ENCODE measurements around the gene YBX2.
"Not testable (repeated sequence)": the region's sequence is repeated elsewhere in the genome, so short reads cannot be mapped to it uniquely, and the experiment has no call there.

The YBX2 gene

DNA sequence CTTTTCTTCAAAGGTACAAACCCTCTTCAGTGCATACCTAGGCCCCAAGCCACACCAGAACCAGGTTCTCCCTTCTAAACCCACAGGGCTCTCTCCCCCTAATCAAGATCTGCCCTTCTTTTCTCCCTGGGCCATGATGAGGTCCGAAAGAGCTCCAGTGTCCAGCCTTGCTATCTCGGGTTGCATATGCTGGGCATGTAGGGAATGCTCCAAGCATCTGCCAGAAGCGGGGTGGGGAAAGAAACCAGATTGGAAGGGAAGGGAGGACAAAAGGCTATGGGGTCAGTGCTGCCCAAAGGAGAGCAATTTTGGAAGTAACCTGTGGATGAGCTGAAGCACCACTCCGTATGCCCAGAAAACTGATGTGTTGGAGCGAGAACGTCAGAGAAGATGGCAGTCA lies 45.2 kb downstream of the YBX2 start:
- in situ Hi-C loops (cut with MboI; ENCODE audit: low sequenced_read_pairs): no loop called here

DNA sequence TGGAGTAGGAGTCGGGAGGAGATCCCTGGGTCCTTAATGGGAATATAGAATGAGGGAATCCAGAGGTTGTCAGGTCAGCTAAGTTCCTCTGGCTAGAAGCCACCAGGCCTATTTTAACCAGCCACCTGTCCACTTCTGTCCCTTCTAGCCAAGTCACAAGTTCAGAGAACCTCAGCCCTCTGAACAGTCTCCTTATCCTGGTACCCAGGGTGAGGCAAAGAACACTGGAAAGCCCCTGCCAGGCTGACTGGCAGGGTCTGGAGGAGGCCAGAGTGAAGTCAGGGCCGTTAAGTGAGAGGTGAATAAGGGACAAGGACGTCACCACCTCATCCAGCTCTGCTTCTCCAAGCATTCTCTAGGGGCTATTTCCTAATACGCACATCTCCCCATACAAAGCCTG lies 45.6 kb downstream of the YBX2 start:
- in situ Hi-C loops (cut with MboI; ENCODE audit: low sequenced_read_pairs): no loop called here

DNA sequence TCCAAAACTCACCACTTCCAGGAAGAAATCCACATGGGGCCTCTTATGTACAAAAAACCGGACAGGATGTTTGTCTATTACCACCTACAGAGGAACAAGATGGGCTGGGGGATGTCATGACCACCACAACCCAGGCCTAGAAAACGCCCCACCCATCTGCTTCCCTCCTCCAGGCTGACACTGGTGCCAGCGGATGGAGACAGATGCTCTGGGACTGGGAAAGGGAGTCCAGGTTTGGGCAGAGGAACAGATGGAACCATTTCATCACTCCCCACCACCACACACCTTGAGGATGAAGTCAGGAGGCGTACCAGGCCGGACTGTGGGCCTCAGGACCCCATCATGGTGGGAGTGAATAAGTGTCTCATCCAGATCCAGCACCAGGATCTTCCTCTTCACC lies 47.7 kb downstream of the YBX2 start:
- in situ Hi-C loops (cut with MboI; ENCODE audit: low sequenced_read_pairs): no loop called here

GRCh38 chr17:7243838-7244237 lies 50.6 kb downstream of the YBX2 start:
- in situ Hi-C loops (cut with MboI; ENCODE audit: low sequenced_read_pairs): not testable (repeated sequence)

DNA sequence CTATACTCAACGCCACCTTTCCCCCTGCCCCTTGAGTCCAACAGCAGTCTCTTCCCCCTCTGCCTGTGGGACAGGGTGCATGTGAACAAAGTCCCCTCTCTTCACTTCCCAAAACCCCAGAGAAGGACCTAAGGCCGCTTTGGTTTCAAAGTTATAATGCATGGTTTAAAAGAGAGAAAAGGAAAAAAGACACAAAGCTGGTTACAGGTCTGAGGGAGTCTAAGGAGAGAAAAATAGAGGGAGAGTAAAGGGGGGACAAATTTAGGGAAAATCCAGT lies 51.0 kb downstream of the YBX2 start:
- in situ Hi-C loops (cut with MboI; ENCODE audit: low sequenced_read_pairs): no loop called here

DNA sequence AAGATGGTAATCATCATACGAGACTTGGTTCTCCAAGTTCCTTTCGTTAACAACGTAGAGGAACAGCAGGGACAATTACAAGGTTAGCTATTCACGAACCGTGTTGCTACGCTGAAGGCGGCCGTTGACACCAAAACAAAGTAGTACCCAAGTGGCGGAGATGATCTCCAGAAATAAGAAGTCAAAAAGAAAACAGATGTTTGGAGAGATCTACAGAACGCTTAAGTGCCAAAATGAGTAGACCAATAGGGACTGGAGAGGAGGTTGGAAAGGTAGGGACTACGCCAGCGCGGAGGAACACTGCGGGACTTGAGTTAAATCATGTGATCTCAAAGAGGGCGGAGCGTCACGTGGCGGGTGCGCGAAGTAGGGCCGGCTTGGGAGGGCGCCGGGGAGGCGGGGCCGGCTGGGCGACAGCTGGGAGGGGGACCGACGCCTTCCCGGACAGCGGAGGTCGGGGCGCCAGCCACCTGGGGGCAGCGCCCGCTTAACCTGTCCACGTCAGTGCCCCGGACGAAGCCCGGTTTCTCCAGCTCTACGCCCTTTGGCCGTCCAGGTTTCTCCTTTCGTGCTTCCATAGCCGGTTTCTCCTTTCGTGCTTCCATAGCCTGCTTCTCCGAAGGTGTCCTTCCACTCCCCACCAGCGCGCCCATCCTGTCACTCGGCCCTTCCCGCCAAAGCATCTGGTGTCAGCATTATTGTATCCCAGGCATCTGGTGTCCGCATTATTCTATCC lies 51.6 kb downstream of the YBX2 start:
- in situ Hi-C loops (cut with MboI; ENCODE audit: low sequenced_read_pairs): no loop called here

DNA sequence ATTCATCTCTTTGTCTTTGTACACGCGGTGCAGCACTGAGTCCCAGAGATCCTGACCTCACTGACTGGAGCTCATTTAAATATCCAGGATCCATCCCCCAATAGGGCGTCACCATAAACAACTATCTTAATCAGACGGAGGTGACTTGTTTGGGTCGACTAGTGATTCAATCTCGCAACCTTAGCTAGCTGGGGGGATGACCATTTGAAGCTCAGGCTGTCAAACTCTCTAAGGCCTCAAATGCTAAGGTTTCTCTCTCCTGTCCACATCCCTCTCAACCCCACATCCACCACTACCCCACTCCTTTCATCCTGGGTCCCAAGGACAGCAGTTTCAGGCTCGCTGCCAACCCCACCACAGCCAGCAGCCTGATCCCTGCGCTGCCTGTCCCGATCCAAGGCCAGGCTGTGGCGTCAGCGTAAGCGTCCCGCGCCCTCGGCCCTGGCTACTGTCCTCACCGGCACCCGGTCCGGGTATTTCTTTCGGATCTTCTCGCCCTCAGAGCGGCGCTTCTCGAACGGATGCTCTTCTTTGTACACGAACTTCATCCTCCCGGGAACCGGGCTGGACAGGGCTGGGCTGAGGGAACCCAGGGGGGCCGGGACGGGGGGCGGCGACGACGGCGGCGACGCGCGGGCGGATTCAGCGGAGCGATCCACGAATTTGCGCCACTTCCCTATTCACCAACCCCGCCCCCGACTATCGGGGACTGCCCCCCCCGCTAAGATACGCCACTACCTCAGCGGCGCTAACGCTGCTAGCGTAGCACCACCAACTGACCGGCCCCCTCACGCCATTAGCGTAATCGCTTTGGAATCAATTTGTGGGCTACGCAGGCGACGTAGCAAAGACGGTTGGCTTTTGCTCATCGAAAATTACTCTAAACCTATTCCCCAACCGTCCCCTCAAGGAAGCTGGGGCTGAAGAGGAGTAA lies 52.4 kb downstream of the YBX2 start, which contains the start of gene GABARAP:
GABARAP (minus strand) TSS at position 667 of the 934 bp plus-strand sequence; CDS start at position 548, 119 bp downstream.
- in situ Hi-C loops (cut with MboI; ENCODE audit: low sequenced_read_pairs): no loop called here

DNA sequence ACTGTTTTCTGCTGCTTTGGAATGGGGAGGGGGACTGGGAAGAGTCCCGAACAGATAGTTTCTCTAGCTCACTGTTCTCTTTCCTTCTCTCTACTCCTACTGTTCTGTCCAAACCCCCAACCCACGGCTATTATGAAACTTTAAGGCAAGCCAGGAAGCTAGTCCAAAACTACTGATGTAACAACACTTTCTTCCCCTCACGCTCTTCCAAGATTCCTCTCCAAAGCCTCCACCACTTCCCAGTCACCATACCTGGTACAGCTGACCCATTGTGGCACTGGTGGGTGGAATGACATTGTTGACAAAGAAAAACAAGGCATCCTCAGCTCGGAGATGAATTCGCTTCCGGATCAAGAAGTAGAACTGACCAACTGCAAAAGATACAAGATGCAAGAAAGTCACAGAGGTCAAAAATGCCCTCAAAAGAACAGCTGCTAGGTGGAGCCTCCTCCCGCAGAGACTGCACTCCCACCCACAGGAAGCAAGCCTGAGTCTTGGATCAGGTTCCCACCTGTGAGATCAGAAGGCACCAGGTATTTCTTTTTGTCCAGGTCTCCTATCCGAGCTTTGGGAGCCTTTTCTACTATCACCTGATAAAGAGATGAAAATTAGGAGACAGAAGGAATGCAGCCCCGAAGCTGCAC lies 53.2 kb downstream of the YBX2 start:
- in situ Hi-C loops (cut with MboI; ENCODE audit: low sequenced_read_pairs): no loop called here

GRCh38 chr17:7240375-7240774 lies 54.1 kb downstream of the YBX2 start:
- in situ Hi-C loops (cut with MboI; ENCODE audit: low sequenced_read_pairs): no loop called here

GRCh38 chr17:7239091-7240027 lies 55.1 kb downstream of the YBX2 start, which contains the start of gene PHF23:
Gene PHF23, minus strand, starts transcription at chr17:7239457. Its CDS starts 178 bp downstream, at chr17:7239279.
- in situ Hi-C loops (cut with MboI; ENCODE audit: low sequenced_read_pairs): no loop called here

DNA sequence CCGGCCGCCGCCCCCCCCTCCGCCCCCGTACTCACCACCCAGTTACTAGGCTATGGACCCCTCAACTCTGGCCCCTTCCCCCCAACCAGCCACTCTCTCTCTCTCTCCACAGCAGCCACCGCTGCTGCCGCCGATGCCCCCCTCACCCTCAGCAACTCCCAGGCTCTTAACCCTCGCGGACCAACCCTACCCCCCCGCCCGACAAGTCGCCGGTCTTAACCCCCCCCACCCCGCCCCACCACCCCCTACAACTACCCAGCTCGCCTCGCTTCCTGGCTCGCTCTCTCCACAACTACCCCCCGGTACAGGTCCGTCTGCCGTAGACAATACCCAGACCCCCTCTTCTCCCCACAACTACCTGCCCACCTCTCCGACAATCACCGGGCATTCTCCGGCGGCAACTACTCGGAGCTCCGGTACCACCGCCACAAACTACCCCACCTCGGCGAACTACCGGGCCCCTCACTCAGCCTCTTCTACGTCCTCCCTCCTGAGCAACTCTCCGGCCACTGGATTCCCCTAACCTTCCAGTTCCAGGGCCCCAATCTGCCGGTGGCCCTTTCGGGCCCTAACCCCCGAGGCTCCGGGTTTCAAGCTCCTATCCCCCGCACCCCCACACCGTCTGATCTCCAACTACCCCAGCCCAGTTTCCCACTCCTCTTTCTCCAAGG lies 55.9 kb downstream of the YBX2 start:
- in situ Hi-C loops (cut with MboI; ENCODE audit: low sequenced_read_pairs): no loop called here

All from HL-60/S4 treated with retinoic acid at 250 ng/mL for 4 days and 3 days (cell line).